Peyer's patch (tissue), 4 donors: ENCODE measurements around the gene ATP11B. TPM values are rescaled to one million over a fixed set of nuclear protein-coding genes. Genes with fewer than 3 reads are reported as not detected.

Experiments used
- DNase-seq, 3 donors: peaks; one replicate each; pipeline ENCODE4 v3.0.0-alpha.2; 2017 to 2019
- H3K27ac ChIP-seq, 4 donors: fragments of 200-600 bp; sonication (generic); one replicate each; pipeline ENCODE4 v1.5.1; 2016 to 2019
- H3K27me3 ChIP-seq, 2 donors: fragments of 200-600 bp; sonication (generic); one replicate each; pipeline ENCODE4 v1.5.1; 2019
- H3K36me3 ChIP-seq, 3 donors: fragments of 200-600 bp; sonication (generic); one replicate each; pipeline ENCODE4 v1.5.1; 2016 to 2019
- H3K4me1 ChIP-seq, 4 donors: fragments of 200-600 bp; sonication (generic); one replicate each; pipeline ENCODE4 v1.5.1; 2016 to 2019
- H3K4me3 ChIP-seq, 4 donors: fragments of 200-600 bp; sonication (generic); 1 replicate in 3 of 4; 2 replicates in 1 of 4; pipeline ENCODE4 v1.5.1; 2016 to 2019; ENCODE audit warnings: mild to moderate bottlenecking in 1 of 4
- H3K9me3 ChIP-seq, 4 donors: fragments of 200-600 bp; sonication (generic); one replicate each; pipeline ENCODE4 v1.5.1; 2016 to 2019; ENCODE audit warnings: mild to moderate bottlenecking in 1 of 4
- POLR2A ChIP-seq, 2 donors: fragments of 450-650 bp; IDR thresholded peaks; one replicate each; pipeline ENCODE4 v1.5.1; 2017; ENCODE audit warnings: antibody characterized with exemption in 2 of 2, mild to moderate bottlenecking in 2 of 2, moderate library complexity in 2 of 2
- total RNA-seq, 4 donors: library from RNA; depleted of rRNA; stranded (reverse); fragments of >200 nt; gene quantifications; one replicate each; pipeline ENCODE4 v1.1.0, GENCODE V29; 2016
- TF ChIP-seq, protein P1 (sequence below), 6 experiments: fragments of 450-650 bp in 4 of 6; fragments of 200-600 bp in 2 of 6; sonication (generic) in 1 of 6; IDR thresholded peaks; one replicate each; pipeline ENCODE4 v1.5.1; 2017 to 2019; ENCODE audit warnings: antibody characterized with exemption in 6 of 6, mild to moderate bottlenecking in 3 of 6, moderate library complexity in 1 of 6

ATP11B gene
- total RNA-seq, 4 donors from 2014 or later: 93.3 to 145 (median 116) TPM

DNA sequence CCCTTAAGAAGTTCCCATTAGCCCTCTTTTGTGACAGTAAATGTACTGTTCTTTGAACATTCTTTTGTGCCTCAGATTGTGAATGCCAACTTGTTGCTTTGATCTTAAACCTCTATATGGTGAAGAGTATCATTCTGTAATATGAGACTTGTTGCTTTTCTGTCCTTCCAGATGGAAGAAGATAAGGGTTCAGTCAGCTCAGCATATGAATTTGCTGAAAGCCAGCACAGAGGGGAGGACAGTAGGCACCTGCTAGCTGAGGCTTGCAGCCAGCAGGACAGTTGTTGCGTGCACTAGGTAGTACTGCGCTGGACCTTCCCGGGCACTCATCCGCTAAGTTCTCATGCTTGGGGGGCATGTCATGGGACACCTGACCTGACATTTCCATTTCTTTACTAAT, 112.3 kb downstream of the ATP11B start:
- Histone ChIP-seq H3K36me3 (peaks cover 0 to 52% (median 0%) of the 10 kb centered on the region in 3 donors), H3K9me3 (no peaks in the 10 kb centered on the region), H3K27ac (no peak overlapping the region), H3K27me3 (no peaks in the 10 kb centered on the region), H3K4me3 (no peak overlapping the region), H3K4me1 (no peaks in the 10 kb centered on the region)
- TF ChIP-seq POLR2A (IDR thresholded peaks at IDR 0.05): no peak
- TF ChIP-seq, protein P1, sequence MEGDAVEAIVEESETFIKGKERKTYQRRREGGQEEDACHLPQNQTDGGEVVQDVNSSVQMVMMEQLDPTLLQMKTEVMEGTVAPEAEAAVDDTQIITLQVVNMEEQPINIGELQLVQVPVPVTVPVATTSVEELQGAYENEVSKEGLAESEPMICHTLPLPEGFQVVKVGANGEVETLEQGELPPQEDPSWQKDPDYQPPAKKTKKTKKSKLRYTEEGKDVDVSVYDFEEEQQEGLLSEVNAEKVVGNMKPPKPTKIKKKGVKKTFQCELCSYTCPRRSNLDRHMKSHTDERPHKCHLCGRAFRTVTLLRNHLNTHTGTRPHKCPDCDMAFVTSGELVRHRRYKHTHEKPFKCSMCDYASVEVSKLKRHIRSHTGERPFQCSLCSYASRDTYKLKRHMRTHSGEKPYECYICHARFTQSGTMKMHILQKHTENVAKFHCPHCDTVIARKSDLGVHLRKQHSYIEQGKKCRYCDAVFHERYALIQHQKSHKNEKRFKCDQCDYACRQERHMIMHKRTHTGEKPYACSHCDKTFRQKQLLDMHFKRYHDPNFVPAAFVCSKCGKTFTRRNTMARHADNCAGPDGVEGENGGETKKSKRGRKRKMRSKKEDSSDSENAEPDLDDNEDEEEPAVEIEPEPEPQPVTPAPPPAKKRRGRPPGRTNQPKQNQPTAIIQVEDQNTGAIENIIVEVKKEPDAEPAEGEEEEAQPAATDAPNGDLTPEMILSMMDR (IDR thresholded peaks at IDR 0.05): no peak
- DNase-seq: no peak

DNA sequence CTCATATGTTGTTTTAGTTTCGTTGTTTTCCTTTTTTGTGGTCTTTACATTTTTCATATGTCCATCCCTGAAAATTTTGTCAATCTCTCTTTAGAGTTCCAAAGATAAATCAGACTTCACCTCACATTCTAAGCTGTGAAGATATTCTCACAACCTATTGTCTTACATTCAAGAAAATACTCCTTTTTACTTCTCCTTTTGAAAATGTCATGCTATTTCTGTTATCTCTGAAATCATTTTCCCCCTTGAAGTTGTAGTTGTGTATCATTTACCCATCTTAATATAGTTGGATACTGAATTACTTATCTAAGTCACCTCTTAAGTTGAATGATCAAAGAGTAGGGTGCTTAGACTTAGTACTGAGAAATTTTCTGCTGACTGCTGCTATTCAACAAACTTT, 112.7 kb downstream of the ATP11B start:
- Histone ChIP-seq H3K27me3 (no peaks in the 10 kb centered on the region), H3K4me3 (no peak overlapping the region), H3K27ac (no peak overlapping the region), H3K4me1 (no peaks in the 10 kb centered on the region), H3K9me3 (no peaks in the 10 kb centered on the region), H3K36me3 (peaks cover 0 to 48% (median 0%) of the 10 kb centered on the region in 3 donors)
- DNase-seq: no peak
- no peak for TF ChIP-seq POLR2A (IDR thresholded peaks at IDR 0.05)
- TF ChIP-seq, protein P1 (IDR thresholded peaks at IDR 0.05): no peak

- TF ChIP-seq, protein P1 (IDR thresholded peaks at IDR 0.05): no peak
- TF ChIP-seq POLR2A (IDR thresholded peaks at IDR 0.05): no peak
- DNase-seq: no peak
- no peaks in the 10 kb centered on the region for H3K4me1 ChIP-seq
- peaks cover 0 to 35% (median 0%) of the 10 kb centered on the region in 3 donors for H3K36me3 ChIP-seq
- no peak overlapping the region for H3K27ac ChIP-seq
- H3K27me3 ChIP-seq: no peaks in the 10 kb centered on the region
- H3K9me3 ChIP-seq: no peaks in the 10 kb centered on the region
- H3K4me3 ChIP-seq: no peak overlapping the region
Measured at GRCh38 chr3:182908471-182908870, 115.2 kb downstream of the ATP11B start.

GRCh38 chr3:182909318-182910040, 116.2 kb downstream of the ATP11B start:
- Histone ChIP-seq H3K36me3 (peaks cover 0 to 36% (median 0%) of the 10 kb centered on the region in 3 donors), H3K4me3 (no peak overlapping the region), H3K27ac (no peak overlapping the region), H3K27me3 (no peaks in the 10 kb centered on the region), H3K9me3 (no peaks in the 10 kb centered on the region), H3K4me1 (no peaks in the 10 kb centered on the region)
- DNase-seq: no peak
- no peak for TF ChIP-seq POLR2A (IDR thresholded peaks at IDR 0.05)
- TF ChIP-seq, protein P1 (IDR thresholded peaks at IDR 0.05): peak in 4 of 6 experiments; percentile 35 to 49 (median 40)

DNA sequence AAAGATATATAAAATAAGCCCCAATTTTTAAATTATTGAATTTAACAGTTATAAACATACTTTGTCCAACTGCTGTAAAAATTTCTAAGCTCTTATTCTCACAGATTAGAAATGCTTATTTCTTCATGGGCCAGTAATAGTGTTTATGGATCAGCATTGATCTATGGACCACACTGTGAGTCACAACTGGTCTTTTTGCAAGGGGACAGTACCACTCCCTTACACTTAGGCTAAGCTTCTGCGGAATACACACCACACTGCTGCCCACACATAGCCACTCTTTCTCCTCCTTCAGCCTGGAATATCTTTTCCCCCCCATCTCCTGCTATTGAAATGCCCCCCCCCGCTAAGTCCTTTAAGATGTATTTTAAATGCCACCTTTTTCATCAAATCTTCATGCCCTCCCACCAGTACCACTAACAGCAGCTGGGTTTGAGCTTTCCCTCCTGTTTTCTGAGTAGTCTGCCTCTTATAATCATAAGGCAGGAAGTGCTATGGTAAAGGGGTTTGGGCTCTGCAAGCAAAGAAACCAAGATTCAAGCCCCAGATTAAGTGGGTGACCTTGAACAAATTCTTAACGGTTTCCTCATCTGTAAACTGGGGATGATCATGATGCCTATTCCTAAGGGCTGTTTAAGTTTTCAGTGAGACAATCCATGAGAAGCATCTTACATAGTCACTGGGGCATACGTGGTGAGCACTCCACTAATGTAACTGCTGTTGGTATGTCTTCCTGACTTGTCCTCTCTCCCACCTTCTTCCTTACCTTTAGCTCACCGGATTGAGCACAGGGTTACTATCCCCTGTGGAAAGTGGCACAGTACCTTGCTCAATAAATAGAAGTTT, 117.9 kb downstream of the ATP11B start:
- Histone ChIP-seq H3K4me1 (no peaks in the 10 kb centered on the region), H3K9me3 (no peaks in the 10 kb centered on the region), H3K27me3 (no peaks in the 10 kb centered on the region), H3K27ac (no peak overlapping the region), H3K36me3 (peaks cover 0 to 25% (median 0%) of the 10 kb centered on the region in 3 donors), H3K4me3 (no peak overlapping the region)
- no peak for DNase-seq
- TF ChIP-seq, protein P1 (IDR thresholded peaks at IDR 0.05): no peak
- no peak for TF ChIP-seq POLR2A (IDR thresholded peaks at IDR 0.05)
